ENCODE data around the gene ATF7.

DNA sequence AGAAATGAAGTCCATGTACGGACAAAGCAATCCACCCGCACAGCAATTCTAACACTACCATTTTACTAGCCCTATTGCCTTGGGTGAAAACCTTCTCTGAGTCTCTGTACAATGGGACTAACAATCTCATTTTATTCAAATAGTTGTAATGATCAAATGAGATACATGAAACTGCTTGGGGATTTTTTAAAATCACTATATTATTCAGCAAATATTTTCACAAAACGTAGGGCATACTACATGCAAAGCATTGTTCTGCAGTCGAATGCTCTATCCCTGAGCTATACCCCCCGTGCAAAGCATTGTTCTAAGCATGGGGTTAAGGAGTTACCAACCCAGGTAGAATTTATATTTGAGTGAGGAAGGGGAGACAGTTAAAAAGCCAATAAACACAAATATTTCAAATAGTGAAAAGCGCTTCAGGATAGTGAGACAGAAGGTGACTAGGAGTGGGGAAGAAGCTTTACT lies 554 bp upstream of the ATF7 start:
- TF ChIP-seq POLR2A (IDR thresholded peaks at IDR 0.05), result no peak
- TF ChIP-seq, protein P1, sequence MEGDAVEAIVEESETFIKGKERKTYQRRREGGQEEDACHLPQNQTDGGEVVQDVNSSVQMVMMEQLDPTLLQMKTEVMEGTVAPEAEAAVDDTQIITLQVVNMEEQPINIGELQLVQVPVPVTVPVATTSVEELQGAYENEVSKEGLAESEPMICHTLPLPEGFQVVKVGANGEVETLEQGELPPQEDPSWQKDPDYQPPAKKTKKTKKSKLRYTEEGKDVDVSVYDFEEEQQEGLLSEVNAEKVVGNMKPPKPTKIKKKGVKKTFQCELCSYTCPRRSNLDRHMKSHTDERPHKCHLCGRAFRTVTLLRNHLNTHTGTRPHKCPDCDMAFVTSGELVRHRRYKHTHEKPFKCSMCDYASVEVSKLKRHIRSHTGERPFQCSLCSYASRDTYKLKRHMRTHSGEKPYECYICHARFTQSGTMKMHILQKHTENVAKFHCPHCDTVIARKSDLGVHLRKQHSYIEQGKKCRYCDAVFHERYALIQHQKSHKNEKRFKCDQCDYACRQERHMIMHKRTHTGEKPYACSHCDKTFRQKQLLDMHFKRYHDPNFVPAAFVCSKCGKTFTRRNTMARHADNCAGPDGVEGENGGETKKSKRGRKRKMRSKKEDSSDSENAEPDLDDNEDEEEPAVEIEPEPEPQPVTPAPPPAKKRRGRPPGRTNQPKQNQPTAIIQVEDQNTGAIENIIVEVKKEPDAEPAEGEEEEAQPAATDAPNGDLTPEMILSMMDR (IDR thresholded peaks at IDR 0.05), result no peak
- no peak for TF ChIP-seq POLR2AphosphoS5 (IDR thresholded peaks at IDR 0.05)
